GM20000 (cell line): Measurements from ENCODE around the gene TRIM33.

Experiments used
- DNase-seq: peaks from one replicate; pipeline ENCODE4 v3.0.0; 2012; ENCODE audit warnings: low spot score
- TF ChIP-seq, protein P1 (sequence below): IDR thresholded peaks from 2 replicates; pipeline ENCODE4 v1.5.1; 2012; ENCODE audit warnings: mild to moderate bottlenecking, control low read depth; ENCODE audit errors: extremely low read depth, missing control alignments

The TRIM33 gene

DNA sequence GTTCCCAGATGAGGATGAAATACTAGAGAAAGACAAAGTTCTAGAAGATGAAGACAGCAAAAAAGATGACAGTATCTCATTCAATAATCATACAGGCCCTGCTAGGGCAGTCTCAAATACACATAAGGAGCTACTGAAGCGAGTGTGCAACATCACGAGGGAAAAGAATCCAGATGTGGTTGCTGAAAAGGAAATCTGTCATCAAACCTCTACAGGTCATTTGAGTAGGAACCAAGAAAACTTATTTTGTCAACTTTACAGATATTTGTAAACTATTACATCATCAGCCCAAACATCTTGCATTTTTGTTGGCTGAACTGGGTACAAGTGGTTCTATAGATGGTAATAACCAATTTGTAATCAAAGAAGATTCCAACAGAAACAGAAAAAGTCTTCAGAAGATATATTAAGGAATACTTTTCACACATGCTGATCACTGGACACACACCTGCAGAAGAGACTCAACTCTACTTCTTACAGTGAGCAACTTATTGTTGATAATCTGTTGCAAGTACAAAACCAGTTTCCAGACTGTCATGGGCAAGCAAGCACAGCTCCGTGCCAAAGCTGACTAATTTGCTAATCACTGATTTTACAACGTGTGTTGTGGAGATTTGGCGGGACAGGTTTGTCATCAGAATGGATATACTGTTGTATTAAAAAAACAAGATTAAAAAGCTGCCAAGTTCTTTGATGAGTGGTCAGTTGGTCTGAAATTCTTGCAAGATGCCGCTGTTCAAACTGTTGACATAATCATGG, 42.1 kb downstream of the TRIM33 start:
- peak; percentile 10 for DNase-seq
- TF ChIP-seq, protein P1, sequence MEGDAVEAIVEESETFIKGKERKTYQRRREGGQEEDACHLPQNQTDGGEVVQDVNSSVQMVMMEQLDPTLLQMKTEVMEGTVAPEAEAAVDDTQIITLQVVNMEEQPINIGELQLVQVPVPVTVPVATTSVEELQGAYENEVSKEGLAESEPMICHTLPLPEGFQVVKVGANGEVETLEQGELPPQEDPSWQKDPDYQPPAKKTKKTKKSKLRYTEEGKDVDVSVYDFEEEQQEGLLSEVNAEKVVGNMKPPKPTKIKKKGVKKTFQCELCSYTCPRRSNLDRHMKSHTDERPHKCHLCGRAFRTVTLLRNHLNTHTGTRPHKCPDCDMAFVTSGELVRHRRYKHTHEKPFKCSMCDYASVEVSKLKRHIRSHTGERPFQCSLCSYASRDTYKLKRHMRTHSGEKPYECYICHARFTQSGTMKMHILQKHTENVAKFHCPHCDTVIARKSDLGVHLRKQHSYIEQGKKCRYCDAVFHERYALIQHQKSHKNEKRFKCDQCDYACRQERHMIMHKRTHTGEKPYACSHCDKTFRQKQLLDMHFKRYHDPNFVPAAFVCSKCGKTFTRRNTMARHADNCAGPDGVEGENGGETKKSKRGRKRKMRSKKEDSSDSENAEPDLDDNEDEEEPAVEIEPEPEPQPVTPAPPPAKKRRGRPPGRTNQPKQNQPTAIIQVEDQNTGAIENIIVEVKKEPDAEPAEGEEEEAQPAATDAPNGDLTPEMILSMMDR: no peak

DNA sequence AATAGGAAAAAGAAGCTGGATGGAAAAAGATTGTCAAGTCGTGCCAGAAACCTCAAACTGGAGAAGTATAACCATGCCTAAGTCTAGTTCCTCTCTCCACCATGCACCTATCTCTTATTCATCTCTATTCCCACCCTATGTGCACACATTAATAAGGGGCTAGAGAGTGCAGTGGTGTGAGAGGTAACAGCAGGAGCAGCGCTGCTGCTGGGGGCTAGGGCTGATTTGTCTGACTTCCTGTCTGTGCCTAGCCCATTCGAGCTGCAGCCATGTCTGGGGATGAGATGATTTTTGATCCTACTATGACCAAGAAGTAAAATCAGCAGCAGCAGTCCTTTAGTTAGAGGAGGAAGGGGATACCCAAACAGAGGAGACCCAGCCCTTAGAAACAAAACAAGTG, 43.0 kb downstream of the TRIM33 start:
- TF ChIP-seq, protein P1: no peak
- DNase-seq: peak; percentile 23

DNA sequence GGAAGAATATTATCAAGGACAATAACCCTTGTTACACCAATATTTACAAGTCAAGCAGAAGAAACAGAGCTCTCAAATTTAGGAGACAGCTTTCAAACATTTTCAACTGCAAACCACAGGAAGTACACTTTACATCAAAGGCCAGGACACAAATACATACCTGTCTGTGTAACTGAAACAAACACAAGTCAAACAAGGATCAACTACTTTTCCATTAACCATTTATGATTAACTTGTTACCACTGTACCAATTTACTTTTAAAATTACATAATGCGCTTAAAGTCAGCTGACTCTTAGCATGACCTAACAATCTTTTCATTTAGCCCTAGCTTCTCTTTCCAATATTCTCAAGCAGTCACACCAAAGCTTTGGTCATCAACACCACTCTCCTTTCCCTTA, 43.5 kb downstream of the TRIM33 start:
- peak; percentile 27 for DNase-seq
- TF ChIP-seq, protein P1: no peak

GRCh38 chr1:114466334-114467014, 44.5 kb downstream of the TRIM33 start:
- TF ChIP-seq, protein P1: no peak

GRCh38 chr1:114462963-114463362, 48.0 kb downstream of the TRIM33 start:
- DNase-seq: no peak
- TF ChIP-seq, protein P1: no peak

More at GRCh38 chr1:114466334-114467014, 44.5 kb downstream of the TRIM33 start:
- no peak for DNase-seq

DNA sequence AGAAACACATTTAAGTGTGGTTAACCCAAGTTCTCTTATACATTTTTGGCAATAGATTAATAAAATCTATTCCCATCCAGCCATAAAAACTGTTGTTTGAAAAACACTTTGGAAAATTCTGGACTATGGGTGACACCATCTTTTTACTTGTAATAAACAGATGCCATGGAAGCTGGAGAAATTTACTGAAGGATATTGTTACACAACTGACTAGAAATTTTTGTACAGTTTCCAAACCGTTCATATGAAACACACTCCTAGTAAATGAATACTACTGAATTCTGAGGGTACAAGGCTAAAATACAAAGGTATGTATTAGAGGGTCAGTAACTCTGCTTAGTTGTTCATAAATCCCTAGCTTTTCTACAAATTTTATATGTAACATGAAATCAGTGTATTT, 48.7 kb downstream of the TRIM33 start:
- TF ChIP-seq, protein P1: no peak
- DNase-seq: no peak

- DNase-seq: no peak
- TF ChIP-seq, protein P1: no peak
Measured at GRCh38 chr1:114458237-114458777, 52.7 kb downstream of the TRIM33 start.
